A549 (cell line): Measurements from ENCODE around the gene CD200R1L. TPM values are rescaled to one million over a fixed set of nuclear protein-coding genes. Genes with fewer than 3 reads are reported as not detected.

Source experiments
- ATAC-seq, 2 experiments: fragments of 200-7000 bp in 1 of 2; fragments of >200 bp in 1 of 2; cut with Nextera tagmentation in 1 of 2; cut with Tn5 transposase in 1 of 2; 3 replicates each; pipeline versions ENCODE4 v1.8.0 to v1.9.1; 2018 to 2020; ENCODE audit warnings: mild to moderate bottlenecking in 1 of 2, moderate library complexity in 1 of 2
- CTCF ChIA-PET: fragments of 300-600 bp; sonication (Branson Sonifier 250); formaldehyde crosslinking; extraction: SDS; loops from one replicate; lab custom pipeline; 2021; ENCODE audit warnings: antibody characterized with exemption, inconsistent platforms; lab: Yijun Ruan, JAX
- POLR2A ChIA-PET: fragments of 350-600 bp; formaldehyde crosslinking; extraction: SDS; loops from one replicate; lab custom pipeline; 2021; ENCODE audit warnings: antibody characterized with exemption, inconsistent platforms; lab: Yijun Ruan, JAX
- DNase-seq, 2 experiments: peaks; one replicate each; pipeline versions ENCODE4 v3.0.0 to v3.0.0-alpha.2; 2011 to 2016; ENCODE audit warnings: low read depth in 1 of 2, low spot score in 1 of 2
- FAIRE-seq: peaks from 2 replicates; lab custom pipeline; 2011; peaks lifted over from hg19 to GRCh38; lab: Jason Lieb, UNC
- H3K27ac ChIP-seq, 2 experiments: fragments of >200 bp; sonication (Bioruptor Twin); formaldehyde crosslinking; 3 replicates each; pipeline ENCODE4 v1.5.1; 2016 to 2017
- H3K4me1 ChIP-seq: fragments of >200 bp; sonication (Bioruptor Twin); formaldehyde crosslinking; 3 replicates; pipeline ENCODE4 v1.6.1; 2016
- H3K4me2 ChIP-seq: fragments of >200 bp; sonication (Bioruptor Twin); formaldehyde crosslinking; 3 replicates; pipeline ENCODE4 v1.6.1; 2016
- H3K4me3 ChIP-seq: fragments of >200 bp; sonication (Bioruptor Twin); formaldehyde crosslinking; 3 replicates; pipeline ENCODE4 v1.5.1; 2016
- H3K9me3 ChIP-seq: fragments of >200 bp; sonication (Bioruptor Twin); formaldehyde crosslinking; 3 replicates; pipeline ENCODE4 v1.6.1; 2016
- BHLHE40 ChIP-seq: IDR thresholded peaks from 2 replicates; pipeline ENCODE4 v1.6.1; 2012; ENCODE audit warnings: low read depth, low read length, inconsistent platforms
- CBX8 ChIP-seq: fragments of 200-600 bp; sonication (generic); IDR thresholded peaks from 2 replicates; pipeline ENCODE4 v1.6.1; 2016
- EHF ChIP-seq: fragments of 250-450 bp; sonication (Bioruptor Pico); IDR thresholded peaks from 2 replicates; pipeline ENCODE4 v1.5.0; 2020; ENCODE audit warnings: mild to moderate bottlenecking
- EHMT2 ChIP-seq: fragments of 200-600 bp; sonication (generic); IDR thresholded peaks from 2 replicates; pipeline ENCODE4 v1.6.1; 2016; ENCODE audit warnings: antibody characterized with exemption, low read depth, mild to moderate bottlenecking, moderate library complexity
- EP300 ChIP-seq, 2 experiments: fragments of >200 bp; sonication (Bioruptor Twin); formaldehyde crosslinking; IDR thresholded peaks; 2 replicates in 1 of 2; 3 replicates in 1 of 2; pipeline ENCODE4 v1.6.1; 2016 to 2017
- FOSL2 ChIP-seq, 2 experiments: fragments of 450-650 bp in 1 of 2; fragments of >200 bp in 1 of 2; sonication (Bioruptor Twin) in 1 of 2; formaldehyde crosslinking; IDR thresholded peaks; 2 replicates each; pipeline versions ENCODE4 v1.5.0 to v1.6.1; 2016 to 2020; ENCODE audit warnings: mild to moderate bottlenecking in 1 of 2, moderate library complexity in 1 of 2
- HEYL ChIP-seq: fragments of 250-450 bp; sonication (Bioruptor Pico); IDR thresholded peaks from 2 replicates; pipeline ENCODE4 v1.8.0; 2021; ENCODE audit warnings: mild to moderate bottlenecking, moderate library complexity
- HOXB5 ChIP-seq: fragments of 250-450 bp; sonication (Bioruptor Pico); IDR thresholded peaks from 2 replicates; pipeline ENCODE4 v1.5.0; 2020; ENCODE audit warnings: mild to moderate bottlenecking, moderate library complexity
- JUNB ChIP-seq: fragments of >200 bp; sonication (Bioruptor Twin); formaldehyde crosslinking; IDR thresholded peaks from 2 replicates; pipeline ENCODE4 v1.6.1; 2016
- KDM5A ChIP-seq: fragments of 200-600 bp; sonication (generic); IDR thresholded peaks from 2 replicates; pipeline ENCODE4 v1.6.1; 2016; ENCODE audit warnings: antibody characterized with exemption, mild to moderate bottlenecking
- MYC ChIP-seq: IDR thresholded peaks from 2 replicates; pipeline ENCODE4 v1.6.1; 2012; ENCODE audit warnings: mild to moderate bottlenecking, inconsistent platforms, low read length, improper control_type of control experiment, borderline replicate concordance
- NPAS2 ChIP-seq: fragments of 250-450 bp; sonication (Bioruptor Pico); IDR thresholded peaks from 2 replicates; pipeline ENCODE4 v1.8.0; 2022; ENCODE audit warnings: mild to moderate bottlenecking, moderate library complexity, borderline replicate concordance
- NR3C1 ChIP-seq: fragments of >200 bp; sonication (Bioruptor Twin); formaldehyde crosslinking; IDR thresholded peaks from 3 replicates; pipeline ENCODE4 v1.6.1; 2017
- RAD21 ChIP-seq, 2 experiments: fragments of >200 bp in 1 of 2; sonication (Bioruptor Twin) in 1 of 2; formaldehyde crosslinking in 1 of 2; IDR thresholded peaks in 1 of 2; conservative IDR thresholded peaks in 1 of 2; 2 replicates in 1 of 2; 3 replicates in 1 of 2; pipeline ENCODE4 v1.6.1; 2012 to 2018; ENCODE audit warnings: inconsistent platforms in 1 of 2
- RARB ChIP-seq: fragments of 250-450 bp; sonication (Bioruptor Pico); IDR thresholded peaks from 2 replicates; pipeline ENCODE4 v1.8.0; 2021; ENCODE audit warnings: mild to moderate bottlenecking, moderate library complexity
- RNF2 ChIP-seq: fragments of 200-600 bp; sonication (generic); IDR thresholded peaks from 2 replicates; pipeline ENCODE4 v1.6.1; 2016; ENCODE audit warnings: low read depth, mild to moderate bottlenecking, antibody characterized with exemption, moderate library complexity, borderline replicate concordance
- SREBF2 ChIP-seq: fragments of 450-650 bp; IDR thresholded peaks from 2 replicates; pipeline ENCODE4 v1.6.1; 2014; ENCODE audit warnings: mild to moderate bottlenecking, moderate library complexity
- TFCP2L1 ChIP-seq: fragments of 250-450 bp; sonication (Bioruptor Pico); IDR thresholded peaks from 2 replicates; pipeline ENCODE4 v1.5.0; 2021; ENCODE audit warnings: mild to moderate bottlenecking
- ZFP36 ChIP-seq: fragments of 450-650 bp; IDR thresholded peaks from 2 replicates; pipeline ENCODE4 v1.6.1; 2014; ENCODE audit warnings: borderline replicate concordance; ENCODE audit not compliant: partially characterized antibody
- ZNF302 ChIP-seq: fragments of 250-450 bp; sonication (Bioruptor Pico); IDR thresholded peaks from 2 replicates; pipeline ENCODE4 v1.9.0; 2021; ENCODE audit warnings: inconsistent platforms, mild to moderate bottlenecking, moderate library complexity
- ZSCAN20 ChIP-seq: fragments of 250-450 bp; sonication (Bioruptor Pico); IDR thresholded peaks from 2 replicates; pipeline ENCODE4 v1.8.0; 2022; ENCODE audit warnings: mild to moderate bottlenecking, moderate library complexity
- WGBS: methylation state at CpG from one replicate; pipeline ENCODE4 v1.1.6; 2017; ENCODE audit errors: missing lambda C conversion rate; 5-methylcytosine and 5-hydroxymethylcytosine counted together
- polyA plus RNA-seq, 4 experiments: library from polyadenylated mRNA; depleted of rRNA in 3 of 4; stranded (reverse); fragments of >200 nt; fragmentation: RNase III in 1 of 4; extraction: RNeasy Plus Mini Kit Qiagen cat#74134 plus additional on column Dnase treatment in 1 of 4; gene quantifications; 2 replicates in 3 of 4; 3 replicates in 1 of 4; pipeline ENCODE4 v1.2.3, GENCODE V29; 2011 to 2017
- TF ChIP-seq, protein P1 (sequence below): fragments of 250-450 bp; sonication (Bioruptor Pico); IDR thresholded peaks from 2 replicates; pipeline ENCODE4 v1.5.0; 2020; ENCODE audit warnings: low read depth, mild to moderate bottlenecking, moderate library complexity
- TF ChIP-seq, protein P2 (sequence below): fragments of >200 bp; sonication (Bioruptor Twin); formaldehyde crosslinking; IDR thresholded peaks from 3 replicates; pipeline ENCODE4 v1.6.1; 2016
- TF ChIP-seq, protein P3 (sequence below): IDR thresholded peaks from 2 replicates; pipeline ENCODE4 v1.6.1; 2012; ENCODE audit warnings: low read depth, borderline replicate concordance

The CD200R1L gene
- polyA plus RNA-seq, 2 of the 4 experiments (the other 2 are of a cell fraction), result 0.10 TPM; not detected in 1

DNA sequence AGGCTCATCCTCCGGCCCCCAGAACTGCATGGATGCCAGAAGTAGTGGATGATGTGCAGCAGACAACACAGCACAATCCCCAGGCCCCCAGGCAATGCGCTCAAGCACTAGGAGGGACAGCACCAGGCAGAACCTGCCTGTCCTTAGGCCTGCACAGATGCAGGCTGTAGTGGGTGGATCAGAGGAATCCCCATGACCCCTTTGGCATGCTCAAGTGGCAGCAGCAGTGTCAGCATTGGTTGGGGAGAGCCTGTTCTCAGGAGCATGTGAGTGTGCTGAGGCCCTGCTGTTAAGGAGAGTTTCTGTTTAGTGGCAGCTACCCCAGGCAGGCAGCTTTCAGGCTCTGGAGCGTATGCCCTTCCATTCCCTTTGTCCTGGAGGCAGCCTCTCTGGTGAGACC, 25.1 kb upstream of the CD200R1L start:
- no peak for DNase-seq
- TF ChIP-seq RAD21 (conservative IDR thresholded peaks at IDR 0.05 in 1 of 2, IDR thresholded peaks at IDR 0.05 in 1 of 2), result no peak
- TF ChIP-seq CBX8, result no peak
- no peak for TF ChIP-seq ZNF302 (CRISPR knock-in tag)
- TF ChIP-seq KDM5A, result no peak
- Histone ChIP-seq H3K4me1 (no peaks in the 10 kb centered on the region), H3K4me2 (no peak overlapping the region), H3K4me3 (no peak overlapping the region), H3K9me3 (peaks cover 14% of the 10 kb centered on the region; the same call in 1 of the 3 replicates), H3K27ac (no peak overlapping the region)
- CTCF ChIA-PET, result no interaction called here
- POLR2A ChIA-PET, result no interaction called here
- WGBS, result 57% methylated on average over 3 of the region's 3 CpGs
- ATAC-seq, result no peak
- FAIRE-seq, result no peak

DNA sequence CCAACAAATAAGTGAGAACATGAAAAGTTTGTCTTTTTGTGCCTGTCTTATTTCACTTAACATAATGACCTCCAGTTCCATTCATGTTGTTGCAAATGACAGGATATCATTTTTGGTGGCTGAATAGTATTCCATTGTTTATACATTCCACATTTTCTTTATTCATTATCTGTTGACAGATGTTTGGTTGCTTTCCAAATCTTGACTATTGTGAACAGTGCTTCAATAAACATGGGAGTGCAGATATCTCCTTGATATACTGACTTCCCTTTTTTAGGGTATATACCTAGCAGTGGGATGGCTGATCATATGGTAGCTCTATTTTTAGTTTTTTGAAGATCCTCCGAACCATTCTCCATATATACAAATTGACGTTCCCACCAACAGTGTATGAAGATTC, 19.1 kb upstream of the CD200R1L start:
- DNase-seq (no peak), FAIRE-seq (no peak), ATAC-seq (no peak)
- ChIA-PET POLR2A (no interaction called here), CTCF (interaction anchor here (1.0 kb wide), 1 partner anchor 14 kb away, joined by 3 read pairs; no protein-coding TSS in a partner anchor)
- Histone ChIP-seq H3K9me3 (peaks cover 10% of the 10 kb centered on the region; the same call in 1 of the 3 replicates), H3K4me2 (no peak overlapping the region), H3K4me3 (no peak overlapping the region), H3K27ac (no peak overlapping the region), H3K4me1 (no peaks in the 10 kb centered on the region)
- WGBS, result 23% methylated on average over 2 of the region's 2 CpGs
- TF ChIP-seq HEYL (CRISPR knock-in tag), result no peak
- TF ChIP-seq NPAS2 (CRISPR knock-in tag), result no peak
- no peak for TF ChIP-seq RARB (CRISPR knock-in tag)
- TF ChIP-seq MYC, result no peak
- TF ChIP-seq BHLHE40, result no peak

DNA sequence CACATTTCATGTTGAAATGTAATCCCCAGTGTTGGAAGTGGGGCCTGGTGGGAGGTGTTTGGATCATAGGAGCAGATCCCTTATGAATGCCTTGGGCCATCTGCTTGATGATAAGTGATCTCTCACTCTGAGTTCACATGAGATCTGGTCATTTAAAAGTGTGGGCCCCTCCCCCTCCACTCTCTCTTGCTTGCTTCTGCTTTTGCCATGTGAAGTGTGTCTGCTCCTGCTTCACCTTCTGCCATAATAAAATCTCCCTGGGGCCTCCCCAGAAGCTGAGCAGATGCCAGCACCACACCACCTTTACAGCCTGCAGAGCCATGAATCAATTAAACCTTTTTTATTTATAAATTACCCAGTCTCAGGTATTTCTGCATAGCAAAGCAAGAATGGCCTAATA, 14.2 kb upstream of the CD200R1L start:
- Histone ChIP-seq H3K4me3 (no peak overlapping the region), H3K4me2 (no peak overlapping the region), H3K9me3 (no peaks in the 10 kb centered on the region), H3K4me1 (peaks cover 5% of the 10 kb centered on the region; the same call in 1 of the 3 replicates), H3K27ac (no peak overlapping the region)
- ATAC-seq (no peak), FAIRE-seq (no peak), DNase-seq (no peak)
- TF ChIP-seq ZSCAN20, result no peak
- no peak for TF ChIP-seq MYC
- TF ChIP-seq SREBF2, result no peak
- no peak for TF ChIP-seq EHF (CRISPR knock-in tag)
- TF ChIP-seq RNF2, result no peak
- TF ChIP-seq HOXB5 (CRISPR knock-in tag), result no peak
- TF ChIP-seq, protein P1, sequence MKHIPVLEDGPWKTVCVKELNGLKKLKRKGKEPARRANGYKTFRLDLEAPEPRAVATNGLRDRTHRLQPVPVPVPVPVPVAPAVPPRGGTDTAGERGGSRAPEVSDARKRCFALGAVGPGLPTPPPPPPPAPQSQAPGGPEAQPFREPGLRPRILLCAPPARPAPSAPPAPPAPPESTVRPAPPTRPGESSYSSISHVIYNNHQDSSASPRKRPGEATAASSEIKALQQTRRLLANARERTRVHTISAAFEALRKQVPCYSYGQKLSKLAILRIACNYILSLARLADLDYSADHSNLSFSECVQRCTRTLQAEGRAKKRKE (CRISPR knock-in tag), result no peak
- TF ChIP-seq ZFP36, result no peak
- no peak for TF ChIP-seq EP300 (IDR thresholded peaks at IDR 0.05)
- TF ChIP-seq, protein P2, sequence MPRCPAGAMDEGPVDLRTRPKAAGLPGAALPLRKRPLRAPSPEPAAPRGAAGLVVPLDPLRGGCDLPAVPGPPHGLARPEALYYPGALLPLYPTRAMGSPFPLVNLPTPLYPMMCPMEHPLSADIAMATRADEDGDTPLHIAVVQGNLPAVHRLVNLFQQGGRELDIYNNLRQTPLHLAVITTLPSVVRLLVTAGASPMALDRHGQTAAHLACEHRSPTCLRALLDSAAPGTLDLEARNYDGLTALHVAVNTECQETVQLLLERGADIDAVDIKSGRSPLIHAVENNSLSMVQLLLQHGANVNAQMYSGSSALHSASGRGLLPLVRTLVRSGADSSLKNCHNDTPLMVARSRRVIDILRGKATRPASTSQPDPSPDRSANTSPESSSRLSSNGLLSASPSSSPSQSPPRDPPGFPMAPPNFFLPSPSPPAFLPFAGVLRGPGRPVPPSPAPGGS, result no peak
- TF ChIP-seq JUNB, result no peak
- TF ChIP-seq TFCP2L1 (CRISPR knock-in tag), result no peak
- TF ChIP-seq CBX8, result no peak
- TF ChIP-seq NR3C1, result no peak
- no peak for TF ChIP-seq FOSL2 (IDR thresholded peaks at IDR 0.05)
- TF ChIP-seq FOSL2 (CRISPR knock-in tag; IDR thresholded peaks at IDR 0.05), result no peak
- TF ChIP-seq, protein P3, sequence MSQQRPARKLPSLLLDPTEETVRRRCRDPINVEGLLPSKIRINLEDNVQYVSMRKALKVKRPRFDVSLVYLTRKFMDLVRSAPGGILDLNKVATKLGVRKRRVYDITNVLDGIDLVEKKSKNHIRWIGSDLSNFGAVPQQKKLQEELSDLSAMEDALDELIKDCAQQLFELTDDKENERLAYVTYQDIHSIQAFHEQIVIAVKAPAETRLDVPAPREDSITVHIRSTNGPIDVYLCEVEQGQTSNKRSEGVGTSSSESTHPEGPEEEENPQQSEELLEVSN, result no peak
- TF ChIP-seq EHMT2, result no peak
- ChIA-PET CTCF (no interaction called here), POLR2A (no interaction called here)
